Stimulated activated CD4-positive, alpha-beta T cell treated with anti-CD3 and anti-CD28 coated beads, Interleukin-4, amount 100 ng/mL, for 24 hours (primary cell): ENCODE data around the gene MCM5.
"Not testable (repeated sequence)": the region's sequence is repeated elsewhere in the genome, so short reads cannot be mapped to it uniquely, and the experiment has no call there.

Experiments
- DNase-seq: peaks from one replicate; pipeline ENCODE4 v3.0.0-alpha.2; 2020

MCM5 gene

DNA sequence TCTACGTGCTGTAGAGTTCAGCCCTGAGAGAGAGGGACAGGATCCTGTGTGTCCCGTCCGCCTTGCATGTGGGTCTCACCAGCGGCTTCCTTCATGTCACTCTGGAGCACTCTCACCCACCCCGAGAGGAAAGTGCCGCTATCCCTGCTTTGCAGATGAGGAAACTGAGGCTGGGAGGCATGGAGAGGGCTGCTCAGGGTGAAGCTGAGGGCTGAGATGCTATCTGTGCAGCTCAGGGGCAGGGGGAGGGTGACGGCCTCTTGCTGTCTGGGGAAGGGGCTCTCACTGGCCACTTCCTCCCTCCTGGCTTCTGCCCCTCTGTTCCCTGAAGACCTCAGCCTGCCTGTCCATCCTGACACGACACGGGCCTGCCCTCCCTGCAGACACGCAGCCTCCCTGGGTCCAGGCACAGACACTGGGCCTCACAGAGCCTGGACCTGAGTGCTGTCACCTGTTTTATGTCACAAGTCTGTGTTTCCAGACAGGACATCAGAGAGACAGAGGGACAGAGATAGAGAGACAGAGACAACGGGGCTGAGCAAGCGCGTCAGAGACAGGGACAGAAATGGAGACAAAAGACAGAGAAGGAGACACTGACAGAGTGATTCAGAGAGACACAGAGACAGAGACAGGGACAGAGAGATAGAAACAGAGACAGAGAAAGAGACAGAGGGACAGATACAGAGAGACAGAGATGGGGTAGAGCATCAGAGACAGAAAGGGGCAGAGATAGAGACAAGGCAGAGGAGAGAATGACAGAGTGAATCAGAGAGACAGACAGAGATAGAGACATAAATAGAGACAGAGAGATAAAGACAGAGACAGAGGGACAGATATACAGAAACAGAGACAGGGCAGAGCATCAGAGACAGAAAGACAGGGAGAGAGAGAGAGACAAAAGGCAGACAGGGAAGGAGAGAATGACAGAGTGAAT is 53.1 kb downstream of the MCM5 start:
- no peak for DNase-seq

- no peak for DNase-seq
Observed at GRCh38 chr22:35454416-35455054, 54.6 kb downstream of the MCM5 start.

GRCh38 chr22:35455529-35455928 is 55.6 kb downstream of the MCM5 start:
- no peak for DNase-seq

- no peak for DNase-seq
Observed at GRCh38 chr22:35456757-35457156, 56.8 kb downstream of the MCM5 start.

DNA sequence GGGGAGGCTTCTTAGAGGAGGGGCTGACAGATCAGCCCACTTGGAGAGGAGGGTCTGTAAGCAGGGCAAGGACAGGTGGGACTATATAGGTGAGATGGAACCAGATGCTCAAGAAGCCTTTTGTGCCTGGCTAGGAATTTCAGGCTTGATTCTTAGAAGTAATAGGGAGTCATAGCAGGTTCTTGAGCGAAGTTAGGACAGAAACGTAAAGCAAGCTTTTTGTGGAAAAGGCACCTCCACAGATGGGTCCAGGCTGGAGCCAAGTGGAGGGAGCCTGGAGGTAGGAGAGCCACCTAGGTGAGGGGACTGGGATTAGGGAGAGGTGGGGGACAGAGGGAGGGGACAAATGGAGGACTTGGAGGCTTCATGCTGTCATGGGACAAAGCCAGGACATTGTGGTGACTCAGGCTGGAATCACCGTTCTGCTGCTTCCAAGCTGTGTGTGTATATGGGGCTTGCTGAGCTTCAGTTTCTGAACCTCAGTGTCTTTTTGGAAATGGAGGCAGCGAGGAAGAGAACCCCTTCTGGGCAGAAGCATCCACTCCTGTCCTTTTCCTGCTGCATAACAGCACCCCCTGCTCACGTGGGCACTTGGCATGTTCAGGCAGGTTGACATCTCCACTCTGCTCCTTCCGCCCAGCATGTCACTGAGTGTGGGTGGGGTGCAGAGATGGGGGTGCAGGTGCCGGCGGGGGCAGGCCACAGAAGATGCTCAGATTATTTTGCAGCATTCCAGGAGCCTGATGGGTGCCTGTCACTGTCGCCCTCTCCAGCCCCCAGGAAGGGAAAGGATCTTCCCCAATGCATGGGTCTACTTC is 58.0 kb downstream of the MCM5 start:
- no peak for DNase-seq

- DNase-seq, result no peak
Observed at GRCh38 chr22:35458547-35459422, 58.8 kb downstream of the MCM5 start.

- DNase-seq, result no peak
Observed at GRCh38 chr22:35459423-35459894, 59.5 kb downstream of the MCM5 start.

DNA sequence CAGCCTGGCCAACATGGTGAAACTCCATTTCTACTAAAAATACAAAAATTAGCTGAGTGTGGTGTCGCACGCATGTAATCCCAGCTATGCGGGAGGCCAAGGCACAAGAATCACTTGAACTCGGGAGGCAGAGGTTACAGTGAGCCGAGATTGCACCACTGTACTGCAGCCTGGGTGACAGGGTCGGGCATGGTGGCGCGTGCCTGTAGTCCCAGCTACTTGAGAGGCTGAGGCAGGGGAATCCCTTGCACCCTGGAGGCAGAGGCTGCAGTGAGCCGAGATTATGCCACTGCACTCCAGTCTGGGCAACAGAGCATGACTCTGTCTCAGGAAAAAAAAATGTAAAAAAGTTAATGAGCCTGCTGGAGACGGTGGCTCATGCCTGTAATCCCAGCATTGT is 60.0 kb downstream of the MCM5 start:
- DNase-seq, result not testable (repeated sequence)

- DNase-seq, result no peak
Observed at GRCh38 chr22:35460688-35461087, 60.7 kb downstream of the MCM5 start.

DNA sequence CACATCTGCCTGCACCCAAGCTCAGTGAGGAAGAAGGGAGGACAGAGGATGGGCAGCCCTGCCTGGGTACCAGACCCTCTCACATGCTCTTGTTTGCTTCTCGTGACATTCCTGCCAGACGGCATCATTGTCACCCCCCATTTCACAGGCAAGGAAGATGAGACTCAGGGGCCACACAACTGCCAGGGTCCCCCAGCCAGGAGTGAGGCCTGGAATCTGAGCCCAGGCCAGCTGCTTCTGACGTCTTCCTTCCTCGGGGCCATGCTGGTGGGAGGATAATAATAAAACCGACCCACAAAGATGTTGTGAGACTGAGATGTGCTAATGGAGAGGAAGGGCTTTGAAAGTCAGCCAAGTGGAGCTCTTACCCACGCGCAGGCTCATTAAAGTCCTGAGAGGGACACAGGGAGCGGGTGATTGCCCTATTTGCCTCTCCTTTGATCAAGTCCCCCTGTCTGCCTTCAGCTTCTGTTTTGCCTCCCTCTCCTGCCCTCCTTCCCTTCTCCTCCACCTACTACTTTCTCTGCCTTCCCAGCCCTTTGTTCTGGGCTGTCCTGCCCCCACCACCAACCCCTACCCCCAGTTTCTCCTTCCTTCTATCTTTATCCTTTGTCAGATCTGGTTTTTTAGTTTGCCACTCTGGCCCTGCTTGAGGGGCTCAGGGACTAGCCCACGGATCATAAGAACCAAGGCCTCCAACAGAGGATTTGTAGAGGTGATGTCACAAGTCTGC is 62.7 kb downstream of the MCM5 start:
- no peak for DNase-seq

GRCh38 chr22:35463231-35463933 is 63.4 kb downstream of the MCM5 start:
- no peak for DNase-seq

DNA sequence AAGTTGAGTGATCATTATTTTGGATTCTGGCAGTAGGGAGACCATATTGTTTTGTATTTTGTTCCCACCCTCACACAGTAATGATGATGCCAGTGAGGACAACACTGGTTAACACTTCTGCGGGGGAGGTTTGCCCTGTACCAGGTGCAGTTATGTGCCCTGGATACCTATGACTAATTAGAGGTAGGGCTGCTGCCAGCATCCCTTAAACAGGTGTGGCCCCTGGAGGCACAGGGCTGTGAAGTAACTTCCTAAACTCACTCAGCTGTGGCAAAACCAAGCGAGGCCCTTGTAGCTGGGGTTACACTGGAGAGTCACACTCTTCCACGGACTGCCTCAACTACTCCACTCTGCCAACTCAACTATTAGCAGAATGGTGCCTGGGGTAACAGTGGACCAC is 64.5 kb downstream of the MCM5 start:
- no peak for DNase-seq

DNA sequence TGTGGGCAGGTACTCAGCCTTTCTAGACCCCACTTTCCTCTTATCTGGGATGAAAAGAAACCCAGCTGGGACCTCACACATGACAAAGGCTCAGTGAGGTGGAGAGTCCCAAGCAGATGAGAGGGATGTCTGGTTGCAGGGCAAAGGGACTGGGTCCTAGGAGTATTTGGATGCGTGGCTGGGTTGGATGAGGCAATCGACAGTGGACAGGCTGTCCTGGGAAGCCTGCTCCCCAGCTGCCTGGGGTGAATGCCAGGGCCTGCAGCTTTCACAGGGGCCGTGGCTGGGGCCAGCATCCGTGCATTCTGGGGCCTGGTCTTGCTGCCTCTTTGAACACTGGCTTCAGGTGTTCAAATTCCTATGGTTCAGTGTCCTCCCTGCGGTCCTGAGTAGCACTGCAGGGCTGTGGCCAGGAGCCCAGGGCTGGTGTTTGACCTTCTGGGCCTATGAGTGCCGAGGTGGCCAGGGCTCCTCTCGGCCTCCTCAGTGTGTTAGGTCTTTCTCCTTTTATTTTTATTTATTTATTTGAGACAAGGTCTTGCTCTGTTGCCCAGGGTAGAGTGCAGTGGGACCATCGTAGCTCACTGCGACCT is 65.3 kb downstream of the MCM5 start:
- DNase-seq, result no peak

GRCh38 chr22:35467681-35468434 is 67.9 kb downstream of the MCM5 start:
- DNase-seq, result no peak

DNA sequence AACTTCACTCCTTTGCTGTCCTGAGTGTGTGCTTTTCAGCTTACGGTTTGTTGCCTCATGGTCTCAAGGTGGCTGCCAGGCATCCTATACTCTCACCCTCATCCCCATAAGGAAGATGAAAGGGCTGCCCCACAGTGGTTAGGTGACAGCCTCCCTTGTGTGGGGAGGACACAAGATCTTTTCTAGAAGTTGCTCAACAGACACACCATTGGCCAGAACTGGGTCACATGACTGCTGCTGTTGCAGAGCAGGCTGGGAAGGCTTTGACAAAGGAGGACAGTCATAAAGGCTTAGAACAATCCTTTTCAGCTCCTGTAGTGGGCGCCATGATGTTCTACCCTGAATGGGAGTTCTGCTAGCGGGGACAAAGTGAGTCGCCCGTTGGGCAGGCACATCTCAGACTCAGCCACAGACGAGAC is 71.0 kb downstream of the MCM5 start:
- DNase-seq, result no peak

DNA sequence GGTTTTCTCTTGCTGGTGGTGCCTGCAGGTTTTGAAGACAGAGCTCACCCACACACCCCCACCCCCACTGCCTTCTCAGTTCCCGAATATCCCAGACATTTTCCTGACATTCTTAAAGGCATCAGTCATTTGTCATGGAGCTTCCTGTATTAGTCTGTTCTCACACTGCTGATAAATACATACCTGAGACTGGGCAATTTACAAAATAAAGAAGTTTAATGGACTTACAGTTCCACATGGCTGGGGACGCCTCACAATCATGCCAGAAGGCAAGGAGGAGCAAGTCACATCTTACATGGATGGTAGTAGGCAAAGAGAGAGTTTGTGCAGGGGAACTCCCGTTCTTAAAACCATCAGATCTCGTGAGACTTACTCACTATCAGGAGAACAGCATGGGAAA is 71.6 kb downstream of the MCM5 start:
- DNase-seq, result not testable (repeated sequence)

DNA sequence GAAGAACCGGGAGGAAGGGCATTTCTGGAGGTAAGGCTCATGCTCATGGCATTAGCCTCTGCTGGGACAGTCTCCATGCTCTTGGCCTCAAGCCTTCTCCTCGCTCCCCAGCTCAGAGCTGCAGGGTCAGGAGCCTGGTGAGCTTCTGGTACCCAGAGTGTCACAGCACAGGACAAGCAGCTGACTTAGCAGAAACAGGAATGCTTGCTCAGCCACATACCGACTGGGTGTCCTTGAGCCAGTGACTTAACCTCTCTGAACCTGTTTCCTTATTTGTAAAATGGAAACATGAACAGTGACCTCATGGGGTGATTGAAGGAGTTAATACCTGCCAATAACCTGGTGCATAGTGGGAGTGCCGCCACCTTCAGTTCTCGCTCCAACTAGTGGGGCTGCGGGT is 72.5 kb downstream of the MCM5 start:
- DNase-seq, result no peak

DNA sequence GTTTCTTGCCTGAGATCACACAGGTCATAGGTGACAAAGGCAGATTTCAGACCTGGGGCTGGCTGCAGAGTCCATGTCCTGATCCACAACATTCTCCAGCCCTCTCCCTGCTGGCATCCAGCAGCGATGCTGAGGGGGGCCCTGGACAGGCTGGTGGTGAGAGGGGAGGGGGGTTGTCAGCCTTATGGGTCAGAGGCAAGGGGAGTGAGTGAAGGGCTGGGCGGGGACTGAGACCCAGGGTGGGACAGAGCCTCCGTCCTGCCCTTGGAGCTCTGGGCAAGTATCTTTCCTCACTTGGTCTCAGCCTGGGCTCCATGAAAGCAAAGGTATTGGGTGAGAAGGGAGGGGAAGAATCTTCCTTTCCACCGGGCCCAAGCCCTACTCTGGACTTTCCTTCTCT is 74.0 kb downstream of the MCM5 start:
- DNase-seq, result no peak
